ENCODE results near the gene RGSL1. TPM values are rescaled to one million over a fixed set of nuclear protein-coding genes. Genes with fewer than 3 reads are reported as not detected.

The RGSL1 gene
- total RNA-seq, 1 experiment from 2014 or later: not detected

GRCh38 chr1:182459949-182460348 is 10.0 kb downstream of the RGSL1 start:
- POLR2A ChIA-PET (ENCODE audit: unreplicated experiment): no interaction called here

DNA sequence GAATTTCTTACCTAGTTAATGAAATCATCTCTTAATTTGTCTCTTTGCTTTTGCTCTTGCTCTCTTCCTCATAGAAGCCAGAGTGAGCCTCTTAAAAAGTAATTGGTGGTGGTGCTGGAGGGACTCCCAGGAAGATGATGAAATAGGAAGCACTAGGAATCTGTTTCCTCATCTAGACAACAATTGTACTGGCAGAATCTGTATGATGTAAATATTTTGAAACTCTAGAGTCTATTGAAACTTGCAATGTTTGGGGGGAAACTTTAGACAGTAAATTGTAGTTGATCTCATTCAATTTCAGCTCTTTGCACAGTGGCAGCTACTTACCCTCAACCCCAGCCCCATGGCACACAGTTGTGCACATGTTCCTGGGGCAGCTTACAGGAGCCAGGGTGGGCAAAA is 10.6 kb downstream of the RGSL1 start:
- Histone ChIP-seq H3K79me2 (ENCODE audit: low read length) (no peaks in the 10 kb centered on the region), H3K27me3 (ENCODE audit: low read length) (peaks cover 59% of the 10 kb centered on the region), H3K9me3 (ENCODE audit: low read length) (no peaks in the 10 kb centered on the region), H3K27ac (ENCODE audit: low read length) (no peak overlapping the region), H3K4me3 (ENCODE audit: low read length) (no peak overlapping the region), H3F3A (ENCODE audit: low read length, unreplicated experiment) (no peaks in the 10 kb centered on the region), H3K36me3 (ENCODE audit: low read depth, low read length) (no peaks in the 10 kb centered on the region), H2AFZ (ENCODE audit: low read length) (no peak overlapping the region), H3K4me2 (ENCODE audit: low read length) (no peak overlapping the region), H3K9ac (ENCODE audit: low read length) (no peak overlapping the region), H3K9me2 (replicated peaks; ENCODE audit: low read length) (no peaks in the 10 kb centered on the region), H3K4me1 (ENCODE audit: insufficient read depth, low read length) (no peaks in the 10 kb centered on the region), H4K20me1 (ENCODE audit: low read length) (no peaks in the 10 kb centered on the region)
- ChIA-PET POLR2A (ENCODE audit: unreplicated experiment) (interaction anchor here (0.6 kb wide), 2 partner anchors 8 to 462 kb away, joined by 3 to 8 read pairs; no protein-coding TSS in a partner anchor), CTCF (no interaction called here)
- DNase-seq (no peak), ATAC-seq (no peak)
- intact Hi-C loops (cut with micrococcal nuclease): no loop called here
- no TSS peak for BruUV-seq (replicated peaks)
- TF ChIP-seq EZH2phosphoT487 (IDR thresholded peaks at IDR 0.05; ENCODE audit: borderline replicate concordance, low read length): no peak
- TF ChIP-seq, protein P1, sequence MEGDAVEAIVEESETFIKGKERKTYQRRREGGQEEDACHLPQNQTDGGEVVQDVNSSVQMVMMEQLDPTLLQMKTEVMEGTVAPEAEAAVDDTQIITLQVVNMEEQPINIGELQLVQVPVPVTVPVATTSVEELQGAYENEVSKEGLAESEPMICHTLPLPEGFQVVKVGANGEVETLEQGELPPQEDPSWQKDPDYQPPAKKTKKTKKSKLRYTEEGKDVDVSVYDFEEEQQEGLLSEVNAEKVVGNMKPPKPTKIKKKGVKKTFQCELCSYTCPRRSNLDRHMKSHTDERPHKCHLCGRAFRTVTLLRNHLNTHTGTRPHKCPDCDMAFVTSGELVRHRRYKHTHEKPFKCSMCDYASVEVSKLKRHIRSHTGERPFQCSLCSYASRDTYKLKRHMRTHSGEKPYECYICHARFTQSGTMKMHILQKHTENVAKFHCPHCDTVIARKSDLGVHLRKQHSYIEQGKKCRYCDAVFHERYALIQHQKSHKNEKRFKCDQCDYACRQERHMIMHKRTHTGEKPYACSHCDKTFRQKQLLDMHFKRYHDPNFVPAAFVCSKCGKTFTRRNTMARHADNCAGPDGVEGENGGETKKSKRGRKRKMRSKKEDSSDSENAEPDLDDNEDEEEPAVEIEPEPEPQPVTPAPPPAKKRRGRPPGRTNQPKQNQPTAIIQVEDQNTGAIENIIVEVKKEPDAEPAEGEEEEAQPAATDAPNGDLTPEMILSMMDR (conservative IDR thresholded peaks at IDR 0.05; ENCODE audit: low read depth, low read length): no peak
- TF ChIP-seq EZH2 (IDR thresholded peaks at IDR 0.05; ENCODE audit: low read length, unreplicated experiment): no peak

More at GRCh38 chr1:182459949-182460348, 10.0 kb downstream of the RGSL1 start:
- Histone ChIP-seq H3K79me2 (ENCODE audit: low read length) (no peaks in the 10 kb centered on the region), H3K9ac (ENCODE audit: low read length) (no peak overlapping the region), H3K36me3 (ENCODE audit: low read depth, low read length) (no peaks in the 10 kb centered on the region), H3K27me3 (ENCODE audit: low read length) (peaks cover 62% of the 10 kb centered on the region), H3F3A (ENCODE audit: low read length, unreplicated experiment) (no peaks in the 10 kb centered on the region), H3K4me3 (ENCODE audit: low read length) (no peak overlapping the region), H3K4me2 (ENCODE audit: low read length) (no peak overlapping the region), H2AFZ (ENCODE audit: low read length) (no peak overlapping the region), H3K9me3 (ENCODE audit: low read length) (no peaks in the 10 kb centered on the region), H3K9me2 (replicated peaks; ENCODE audit: low read length) (no peaks in the 10 kb centered on the region), H3K27ac (ENCODE audit: low read length) (no peak overlapping the region), H4K20me1 (ENCODE audit: low read length) (no peaks in the 10 kb centered on the region), H3K4me1 (ENCODE audit: insufficient read depth, low read length) (no peaks in the 10 kb centered on the region)
- ATAC-seq (no peak), DNase-seq (no peak)
- TF ChIP-seq, protein P1 (conservative IDR thresholded peaks at IDR 0.05; ENCODE audit: low read depth, low read length): no peak
- TF ChIP-seq EZH2 (IDR thresholded peaks at IDR 0.05; ENCODE audit: low read length, unreplicated experiment) (no peak), EZH2phosphoT487 (IDR thresholded peaks at IDR 0.05; ENCODE audit: borderline replicate concordance, low read length) (no peak)
- BruUV-seq (replicated peaks): no TSS peak
- CTCF ChIA-PET: no interaction called here
- intact Hi-C loops (cut with micrococcal nuclease): no loop called here

- POLR2A ChIA-PET (ENCODE audit: unreplicated experiment): no interaction called here
Measured at GRCh38 chr1:182473556-182473955, 23.6 kb downstream of the RGSL1 start.

More at GRCh38 chr1:182473556-182473955, 23.6 kb downstream of the RGSL1 start:
- CTCF ChIA-PET: no interaction called here
- Histone ChIP-seq H3F3A (ENCODE audit: low read length, unreplicated experiment) (no peaks in the 10 kb centered on the region), H2AFZ (ENCODE audit: low read length) (no peak overlapping the region), H3K27me3 (ENCODE audit: low read length) (peaks cover 45% of the 10 kb centered on the region), H3K4me2 (ENCODE audit: low read length) (no peak overlapping the region), H4K20me1 (ENCODE audit: low read length) (no peaks in the 10 kb centered on the region), H3K4me3 (ENCODE audit: low read length) (no peak overlapping the region), H3K79me2 (ENCODE audit: low read length) (no peaks in the 10 kb centered on the region), H3K9ac (ENCODE audit: low read length) (no peak overlapping the region), H3K4me1 (ENCODE audit: insufficient read depth, low read length) (no peaks in the 10 kb centered on the region), H3K27ac (ENCODE audit: low read length) (no peak overlapping the region), H3K9me3 (ENCODE audit: low read length) (no peaks in the 10 kb centered on the region), H3K36me3 (ENCODE audit: low read depth, low read length) (no peaks in the 10 kb centered on the region), H3K9me2 (replicated peaks; ENCODE audit: low read length) (no peaks in the 10 kb centered on the region)
- TF ChIP-seq EZH2 (IDR thresholded peaks at IDR 0.05; ENCODE audit: low read length, unreplicated experiment): no peak
- TF ChIP-seq, protein P1 (conservative IDR thresholded peaks at IDR 0.05; ENCODE audit: low read depth, low read length): no peak
- no peak for TF ChIP-seq EZH2phosphoT487 (IDR thresholded peaks at IDR 0.05; ENCODE audit: borderline replicate concordance, low read length)
- no peak for ATAC-seq
- DNase-seq: no peak
- intact Hi-C loops (cut with micrococcal nuclease): no loop called here
- no TSS peak for BruUV-seq (replicated peaks)
